Osteoblast (primary cell): ENCODE data around the gene LBH. TPM values are rescaled to one million over a fixed set of nuclear protein-coding genes. Genes with fewer than 3 reads are reported as not detected.

ENCODE experiments used
- DNase-seq: peaks from one replicate; pipeline ENCODE4 v3.0.0; 2011; ENCODE audit warnings: low spot score, mixed read lengths; ENCODE audit not compliant: insufficient read length; ENCODE audit errors: missing footprints
- H2AFZ ChIP-seq: 2 replicates; pipeline ENCODE4 v1.6.0; 2011; ENCODE audit warnings: mild to moderate bottlenecking, low read length
- H3K27ac ChIP-seq: 2 replicates; pipeline ENCODE4 v1.5.1; 2011; ENCODE audit warnings: mild to moderate bottlenecking, low read depth, low read length, moderate library complexity
- H3K27me3 ChIP-seq: 2 replicates; pipeline ENCODE4 v1.6.0; 2012; ENCODE audit warnings: mild to moderate bottlenecking, control low read depth, inconsistent platforms, low read length, moderate library complexity; ENCODE audit not compliant: insufficient read depth
- H3K36me3 ChIP-seq: 2 replicates; pipeline ENCODE4 v1.5.1; 2011; ENCODE audit warnings: mild to moderate bottlenecking, low read length, control low read depth, moderate library complexity; ENCODE audit not compliant: insufficient read depth
- H3K4me1 ChIP-seq: 2 replicates; pipeline ENCODE4 v1.5.1; 2011; ENCODE audit warnings: mild to moderate bottlenecking, low read length, control low read depth, moderate library complexity; ENCODE audit not compliant: insufficient read depth
- H3K4me2 ChIP-seq: 2 replicates; pipeline ENCODE4 v1.6.0; 2011; ENCODE audit warnings: mild to moderate bottlenecking, low read length; ENCODE audit not compliant: insufficient read depth
- H3K4me3 ChIP-seq: fragments of 200-600 bp; sonication (generic); 3 replicates; pipeline ENCODE4 v1.5.1; 2012; ENCODE audit warnings: mild to moderate bottlenecking, low read length, inconsistent platforms; ENCODE audit not compliant: insufficient read depth
- H3K79me2 ChIP-seq: 2 replicates; pipeline ENCODE4 v1.6.0; 2012; ENCODE audit warnings: mild to moderate bottlenecking, low read length, control low read depth, inconsistent platforms; ENCODE audit not compliant: insufficient read depth
- H3K9me3 ChIP-seq: 2 replicates; pipeline ENCODE4 v1.5.1; 2011; ENCODE audit warnings: low read depth, low read length, control low read depth
- H4K20me1 ChIP-seq: 2 replicates; pipeline ENCODE4 v1.6.0; 2012; ENCODE audit warnings: mild to moderate bottlenecking, low read length, control low read depth; ENCODE audit not compliant: insufficient read depth
- small RNA-seq: library from RNA; depleted of rRNA; stranded (forward); fragments of <200 nt; gene quantifications from one replicate; pipeline ENCODE3, GENCODE V24; 2012
- total RNA-seq: library from RNA; depleted of rRNA; stranded (reverse); fragments of >200 nt; gene quantifications from 2 replicates; pipeline ENCODE4 v1.2.3, GENCODE V29; 2012
- TF ChIP-seq, protein P1 (sequence below): IDR thresholded peaks from 2 replicates; pipeline ENCODE4 v1.5.1; 2011; ENCODE audit warnings: mild to moderate bottlenecking, low read depth, low read length, moderate library complexity; ENCODE audit errors: extremely low read depth

The LBH gene
- total RNA-seq, 1 donor = 270 TPM

DNA sequence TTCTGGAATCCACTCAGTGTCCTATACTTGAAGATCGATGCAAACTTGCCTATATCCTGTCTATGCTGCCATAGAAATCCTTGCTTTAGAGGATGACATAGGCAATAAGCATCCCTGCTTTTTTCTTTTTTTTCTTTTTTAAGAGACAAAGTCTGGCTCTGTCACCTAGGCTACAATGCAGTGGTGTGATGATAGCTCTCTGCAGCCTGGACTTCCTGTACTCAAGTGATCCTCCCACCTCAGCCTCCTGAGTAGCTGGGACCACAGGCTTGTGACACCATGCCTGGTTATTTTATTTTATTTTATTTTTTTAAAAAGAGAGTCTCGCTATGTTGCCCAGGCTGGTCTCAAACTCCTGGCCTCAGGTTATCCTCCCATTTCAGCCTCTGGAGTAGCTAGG is 76.9 kb downstream of the LBH start:
- no peaks in the 10 kb centered on the region for H3K9me3 ChIP-seq
- no peaks in the 10 kb centered on the region for H3K36me3 ChIP-seq
- H3K4me1 ChIP-seq = peaks cover 22% of the 10 kb centered on the region
- no peak for DNase-seq
- H3K27ac ChIP-seq = no peak overlapping the region
- H4K20me1 ChIP-seq = no peaks in the 10 kb centered on the region
- no peak overlapping the region for H3K4me2 ChIP-seq
- no peak overlapping the region for H3K4me3 ChIP-seq
- H3K79me2 ChIP-seq = no peaks in the 10 kb centered on the region
- TF ChIP-seq, protein P1, sequence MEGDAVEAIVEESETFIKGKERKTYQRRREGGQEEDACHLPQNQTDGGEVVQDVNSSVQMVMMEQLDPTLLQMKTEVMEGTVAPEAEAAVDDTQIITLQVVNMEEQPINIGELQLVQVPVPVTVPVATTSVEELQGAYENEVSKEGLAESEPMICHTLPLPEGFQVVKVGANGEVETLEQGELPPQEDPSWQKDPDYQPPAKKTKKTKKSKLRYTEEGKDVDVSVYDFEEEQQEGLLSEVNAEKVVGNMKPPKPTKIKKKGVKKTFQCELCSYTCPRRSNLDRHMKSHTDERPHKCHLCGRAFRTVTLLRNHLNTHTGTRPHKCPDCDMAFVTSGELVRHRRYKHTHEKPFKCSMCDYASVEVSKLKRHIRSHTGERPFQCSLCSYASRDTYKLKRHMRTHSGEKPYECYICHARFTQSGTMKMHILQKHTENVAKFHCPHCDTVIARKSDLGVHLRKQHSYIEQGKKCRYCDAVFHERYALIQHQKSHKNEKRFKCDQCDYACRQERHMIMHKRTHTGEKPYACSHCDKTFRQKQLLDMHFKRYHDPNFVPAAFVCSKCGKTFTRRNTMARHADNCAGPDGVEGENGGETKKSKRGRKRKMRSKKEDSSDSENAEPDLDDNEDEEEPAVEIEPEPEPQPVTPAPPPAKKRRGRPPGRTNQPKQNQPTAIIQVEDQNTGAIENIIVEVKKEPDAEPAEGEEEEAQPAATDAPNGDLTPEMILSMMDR = no peak
- H3K27me3 ChIP-seq = no peaks in the 10 kb centered on the region
- no peak overlapping the region for H2AFZ ChIP-seq

Small RNA genes within 50 kb of the gene (small RNA-seq; reads per million reads assigned to genes)
- gene SNORA10B = not detected

Other genes starting within 250 kb of the LBH start
- gene YPEL5, start 84.5 kb upstream of the LBH start, total RNA-seq = 92.3 and 94.6 TPM in 2 replicates
- 16.5 and 29.7 TPM in 2 replicates for gene LCLAT1, start 215.7 kb downstream of the LBH start, total RNA-seq